ENCODE results near the gene TUBB4B.

GRCh38 chr9:137230705-137231371, 10.2 kb upstream of the TUBB4B start, which contains the start of gene SLC34A3:
- TF ChIP-seq SIN3A (IDR thresholded peaks at IDR 0.05; ENCODE audit: borderline replicate concordance, insufficient read depth, low read length) (no peak), REST (IDR thresholded peaks at IDR 0.05; ENCODE audit: insufficient read depth in 1 of 2, low read depth in 2 of 2, low read length in 2 of 2) (no peak), TAF1 (IDR thresholded peaks at IDR 0.05; ENCODE audit: borderline replicate concordance, insufficient read depth, low read length) (no peak), POLR2AphosphoS5 (IDR thresholded peaks at IDR 0.05; ENCODE audit: low read depth, low read length) (no peak)

Data from PFSK-1 (cell line).